Spleen (tissue), 7 donors: Measurements from ENCODE around the gene SLC28A2.

Source experiments
- CTCF ChIP-seq, 11 experiments: fragments of 200-600 bp in 7 of 11; fragments of 450-650 bp in 4 of 11; sonication (generic) in 4 of 11; IDR thresholded peaks in 8 of 11; conservative IDR thresholded peaks in 3 of 11; 1 replicate in 7 of 11; 2 replicates in 4 of 11; pipeline versions ENCODE4 v1.4.0 to v1.8.0; 2016 to 2021; ENCODE audit warnings: antibody characterized with exemption in 11 of 11, inconsistent platforms in 4 of 11, mild to moderate bottlenecking in 1 of 11
- POLR2A ChIP-seq, 3 donors: fragments of 450-650 bp; IDR thresholded peaks; one replicate each; pipeline ENCODE4 v1.5.1; 2017; ENCODE audit warnings: antibody characterized with exemption in 3 of 3, mild to moderate bottlenecking in 1 of 3
- donor health status: DM: no; HTN: no; CAD: no; lungs with moderate emphysema.
- donor health status: DM: no; HTN: no; CAD: no.
- donor health status: DM: no; HTN: no; CAD: no.

GRCh38 chr15:45285413-45285812 is 33.4 kb downstream of the SLC28A2 start:
- TF ChIP-seq CTCF (IDR thresholded peaks at IDR 0.05 in 8 of 11, conservative IDR thresholded peaks at IDR 0.05 in 3 of 11) (no peak), POLR2A (IDR thresholded peaks at IDR 0.05) (no peak)
